Chondrocyte (in vitro differentiated cells): ENCODE data around the gene TANC1. TPM values are rescaled to one million over a fixed set of nuclear protein-coding genes. Genes with fewer than 3 reads are reported as not detected.

Experiments used
- DNase-seq: peaks from one replicate; pipeline ENCODE4 v3.0.0; 2021; ENCODE audit warnings: mixed read lengths, low spot score
- H3K27ac Mint-ChIP-seq: one replicate; pipeline ENCODE4 v1.8.0; 2021; ENCODE audit warnings: mild to moderate bottlenecking, moderate library complexity, mixed read lengths; ENCODE audit not compliant: unreplicated experiment
- H3K27me3 Mint-ChIP-seq: 2 replicates; pipeline ENCODE4 v1.8.0; 2021; ENCODE audit warnings: low read depth, mixed read lengths
- H3K36me3 Mint-ChIP-seq: 2 replicates; pipeline ENCODE4 v1.8.0; 2021; ENCODE audit warnings: low read depth, mixed read lengths
- H3K4me1 Mint-ChIP-seq: 2 replicates; pipeline ENCODE4 v1.8.0; 2021; ENCODE audit warnings: low read depth, mild to moderate bottlenecking, mixed read lengths
- H3K4me3 Mint-ChIP-seq: one replicate; pipeline ENCODE4 v1.8.0; 2021; ENCODE audit warnings: mild to moderate bottlenecking, moderate library complexity, mixed read lengths; ENCODE audit not compliant: unreplicated experiment
- H3K9me3 Mint-ChIP-seq: 2 replicates; pipeline ENCODE4 v1.8.0; 2021; ENCODE audit warnings: low read depth, mixed read lengths
- total RNA-seq: library from RNA; stranded (reverse); gene quantifications from 3 replicates; pipeline ENCODE4 v1.2.1, GENCODE V29; 2021
- TF ChIP-seq, protein P1 (sequence below): fragments of 200-600 bp; sonication (generic); IDR thresholded peaks from 2 replicates; pipeline ENCODE4 v1.5.0; 2021; ENCODE audit warnings: antibody characterized with exemption, mild to moderate bottlenecking, moderate library complexity

Gene TANC1
- total RNA-seq, 1 donor from 2014 or later, result 29.5 TPM

DNA sequence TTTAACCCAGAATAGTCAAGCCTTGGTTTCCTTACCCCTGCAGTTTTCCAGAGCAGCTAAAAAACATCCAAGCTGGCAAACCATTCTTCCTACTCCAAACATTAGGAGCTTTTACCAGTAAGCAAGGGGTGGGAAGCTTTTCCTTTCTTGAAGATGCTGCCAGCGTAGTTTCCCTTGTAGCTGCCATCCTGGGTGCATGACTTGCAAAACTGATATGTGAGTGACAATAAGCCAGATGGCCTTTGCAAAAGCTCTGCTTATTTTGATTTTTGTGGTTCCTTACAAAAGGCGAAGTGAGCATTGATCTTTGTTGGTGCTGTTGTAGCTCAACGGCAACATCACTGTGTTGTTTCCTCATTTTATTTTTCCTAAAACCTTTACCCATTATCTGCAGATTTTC lies 179.2 kb downstream of the TANC1 start:
- TF ChIP-seq, protein P1, sequence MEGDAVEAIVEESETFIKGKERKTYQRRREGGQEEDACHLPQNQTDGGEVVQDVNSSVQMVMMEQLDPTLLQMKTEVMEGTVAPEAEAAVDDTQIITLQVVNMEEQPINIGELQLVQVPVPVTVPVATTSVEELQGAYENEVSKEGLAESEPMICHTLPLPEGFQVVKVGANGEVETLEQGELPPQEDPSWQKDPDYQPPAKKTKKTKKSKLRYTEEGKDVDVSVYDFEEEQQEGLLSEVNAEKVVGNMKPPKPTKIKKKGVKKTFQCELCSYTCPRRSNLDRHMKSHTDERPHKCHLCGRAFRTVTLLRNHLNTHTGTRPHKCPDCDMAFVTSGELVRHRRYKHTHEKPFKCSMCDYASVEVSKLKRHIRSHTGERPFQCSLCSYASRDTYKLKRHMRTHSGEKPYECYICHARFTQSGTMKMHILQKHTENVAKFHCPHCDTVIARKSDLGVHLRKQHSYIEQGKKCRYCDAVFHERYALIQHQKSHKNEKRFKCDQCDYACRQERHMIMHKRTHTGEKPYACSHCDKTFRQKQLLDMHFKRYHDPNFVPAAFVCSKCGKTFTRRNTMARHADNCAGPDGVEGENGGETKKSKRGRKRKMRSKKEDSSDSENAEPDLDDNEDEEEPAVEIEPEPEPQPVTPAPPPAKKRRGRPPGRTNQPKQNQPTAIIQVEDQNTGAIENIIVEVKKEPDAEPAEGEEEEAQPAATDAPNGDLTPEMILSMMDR, result no peak
- Mint-ChIP-seq H3K9me3 (no peaks in the 10 kb centered on the region), H3K27ac (no peak overlapping the region), H3K27me3 (no peaks in the 10 kb centered on the region), H3K36me3 (peaks cover 7% of the 10 kb centered on the region), H3K4me3 (no peak overlapping the region), H3K4me1 (peaks cover 11% of the 10 kb centered on the region)
- no peak for DNase-seq

GRCh38 chr2:159148901-159149300 lies 180.5 kb downstream of the TANC1 start:
- DNase-seq, result no peak
- peaks cover 11% of the 10 kb centered on the region for H3K4me1 Mint-ChIP-seq
- H3K4me3 Mint-ChIP-seq, result no peak overlapping the region
- no peak overlapping the region for H3K27ac Mint-ChIP-seq
- TF ChIP-seq, protein P1, result no peak
- H3K27me3 Mint-ChIP-seq, result no peaks in the 10 kb centered on the region
- H3K36me3 Mint-ChIP-seq, result peaks cover 9% of the 10 kb centered on the region
- no peaks in the 10 kb centered on the region for H3K9me3 Mint-ChIP-seq

GRCh38 chr2:159149747-159150146 lies 181.3 kb downstream of the TANC1 start:
- no peak overlapping the region for H3K27ac Mint-ChIP-seq
- H3K27me3 Mint-ChIP-seq, result no peaks in the 10 kb centered on the region
- H3K36me3 Mint-ChIP-seq, result peaks cover 6% of the 10 kb centered on the region
- TF ChIP-seq, protein P1, result no peak
- no peak for DNase-seq
- H3K9me3 Mint-ChIP-seq, result no peaks in the 10 kb centered on the region
- peaks cover 11% of the 10 kb centered on the region for H3K4me1 Mint-ChIP-seq
- no peak overlapping the region for H3K4me3 Mint-ChIP-seq

DNA sequence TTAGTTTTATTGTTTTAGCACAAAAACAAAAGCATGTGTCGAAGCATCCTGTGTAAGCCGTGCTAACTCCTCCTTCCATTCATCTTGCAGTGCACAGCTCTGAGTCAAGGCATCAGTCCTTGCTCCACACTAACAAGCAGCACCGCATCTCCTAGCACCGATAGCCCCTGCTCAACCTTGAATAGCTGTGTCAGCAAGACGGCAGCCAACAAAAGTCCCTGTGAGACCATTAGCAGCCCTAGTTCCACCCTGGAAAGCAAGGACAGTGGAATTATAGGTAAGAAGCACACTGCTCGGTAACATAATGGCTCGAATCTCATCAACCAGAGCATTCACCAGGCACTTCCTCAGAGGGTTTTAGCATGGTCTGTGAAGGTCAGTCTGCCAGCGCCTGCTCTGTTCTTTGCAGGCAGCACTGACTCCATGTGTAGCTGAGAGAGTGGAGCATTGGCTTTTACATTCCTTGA lies 181.9 kb downstream of the TANC1 start:
- TF ChIP-seq, protein P1, result no peak
- no peaks in the 10 kb centered on the region for H3K27me3 Mint-ChIP-seq
- no peak overlapping the region for H3K27ac Mint-ChIP-seq
- no peak for DNase-seq
- H3K36me3 Mint-ChIP-seq, result peaks cover 5% of the 10 kb centered on the region
- no peak overlapping the region for H3K4me3 Mint-ChIP-seq
- H3K9me3 Mint-ChIP-seq, result no peaks in the 10 kb centered on the region
- peaks cover 11% of the 10 kb centered on the region for H3K4me1 Mint-ChIP-seq

DNA sequence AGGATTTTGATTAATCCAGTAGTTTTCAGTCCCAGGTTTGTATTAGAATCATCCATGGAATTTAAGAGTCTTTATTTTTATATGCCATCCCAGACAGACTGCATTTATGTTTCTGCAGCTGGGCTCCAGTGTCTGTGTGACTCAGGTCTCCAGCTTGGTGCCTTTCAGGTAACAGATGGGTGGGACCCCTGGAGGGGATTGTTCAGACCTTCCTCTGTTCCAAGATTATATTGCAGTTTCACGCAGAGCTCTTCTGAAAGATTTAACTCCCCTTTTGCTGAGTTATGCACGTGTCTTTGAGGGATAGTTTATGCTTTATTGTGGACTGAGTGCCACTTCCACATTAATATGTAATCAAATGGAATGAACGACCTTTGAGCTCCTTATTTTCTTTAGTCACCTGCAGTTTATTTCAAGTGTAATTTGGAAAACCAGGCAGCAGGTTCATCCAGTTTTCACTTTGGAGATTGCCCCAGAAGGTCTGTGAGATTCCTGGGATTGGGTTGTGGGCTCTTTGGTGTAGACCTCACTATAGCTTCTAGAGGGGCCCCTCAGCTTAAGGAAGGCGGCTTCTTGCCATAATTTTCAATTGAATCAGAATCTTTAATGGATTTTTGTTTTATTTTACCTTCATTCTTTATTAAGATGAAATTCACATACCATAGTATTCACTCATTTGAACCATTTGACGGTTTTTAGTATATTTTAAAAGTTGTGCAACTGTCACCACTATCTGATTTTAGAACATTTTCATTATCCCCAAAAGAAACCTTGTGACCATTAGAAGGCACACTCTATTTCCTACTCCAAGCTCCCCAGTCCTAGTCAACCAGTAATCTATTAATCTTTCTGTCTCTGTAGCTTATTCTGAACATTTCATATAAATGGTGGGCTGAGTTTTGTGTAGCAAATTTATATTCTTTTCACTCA lies 183.0 kb downstream of the TANC1 start:
- TF ChIP-seq, protein P1, result no peak

More for the DNA sequence above, 183.0 kb downstream of the TANC1 start:
- Mint-ChIP-seq H3K9me3 (no peaks in the 10 kb centered on the region), H3K27me3 (no peaks in the 10 kb centered on the region), H3K4me3 (no peak overlapping the region), H3K27ac (peak overlapping the region; percentile 81), H3K36me3 (peaks cover 5% of the 10 kb centered on the region), H3K4me1 (peaks cover 11% of the 10 kb centered on the region)
- no peak for DNase-seq
